NCI-H2029 treated with DMSO at 0.1 percent for 48 hours (cell line): ENCODE measurements around the gene IL23A.
"Not testable (repeated sequence)": the region's sequence is repeated elsewhere in the genome, so short reads cannot be mapped to it uniquely, and the experiment has no call there.

ENCODE experiments used
- DNase-seq: peaks from one replicate; lab custom pipeline; 2025; lab: John Stamatoyannopoulos, UW

The IL23A gene

DNA sequence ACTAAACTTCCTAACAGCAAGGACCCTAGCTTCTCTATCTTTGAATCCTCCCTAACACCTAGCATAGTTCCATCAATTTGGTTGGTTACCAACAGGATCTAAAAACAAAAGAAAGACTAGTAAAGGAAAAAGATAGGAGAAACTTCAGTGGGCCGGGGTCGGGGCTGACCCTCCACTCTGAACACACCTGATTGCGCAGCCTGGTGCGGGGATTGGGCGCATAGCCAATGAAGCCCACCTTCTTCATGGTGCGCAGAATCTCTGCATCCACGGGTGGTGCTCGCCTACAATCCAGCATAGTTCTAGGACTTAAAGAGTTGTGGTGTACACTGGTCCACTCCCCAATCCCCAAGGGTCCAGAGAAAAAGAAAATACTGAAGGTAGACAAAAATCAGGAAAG, 12.6 kb upstream of the IL23A start:
- no peak for DNase-seq

- DNase-seq, result no peak
These were observed 12.2 kb upstream of the IL23A start for GRCh38 chr12:56326533-56326932.

- no peak for DNase-seq
These were observed 7.7 kb upstream of the IL23A start for GRCh38 chr12:56330936-56331490.

- no peak for DNase-seq
These were observed 6.0 kb upstream of the IL23A start for GRCh38 chr12:56332512-56333196.

GRCh38 chr12:56333197-56333678, 5.4 kb upstream of the IL23A start:
- DNase-seq, result peak; percentile 37

- peak; percentile 91 for DNase-seq
These were observed 4.8 kb upstream of the IL23A start, which contains the start of gene PAN2 for GRCh38 chr12:56333679-56334489. TSS of gene PAN2 (minus strand) at chr12:56334000. CDS start at chr12:56333094, 906 bp downstream.

GRCh38 chr12:56334490-56334793, 4.2 kb upstream of the IL23A start:
- no peak for DNase-seq

GRCh38 chr12:56335527-56335926, 3.2 kb upstream of the IL23A start:
- DNase-seq, result not testable (repeated sequence)

DNA sequence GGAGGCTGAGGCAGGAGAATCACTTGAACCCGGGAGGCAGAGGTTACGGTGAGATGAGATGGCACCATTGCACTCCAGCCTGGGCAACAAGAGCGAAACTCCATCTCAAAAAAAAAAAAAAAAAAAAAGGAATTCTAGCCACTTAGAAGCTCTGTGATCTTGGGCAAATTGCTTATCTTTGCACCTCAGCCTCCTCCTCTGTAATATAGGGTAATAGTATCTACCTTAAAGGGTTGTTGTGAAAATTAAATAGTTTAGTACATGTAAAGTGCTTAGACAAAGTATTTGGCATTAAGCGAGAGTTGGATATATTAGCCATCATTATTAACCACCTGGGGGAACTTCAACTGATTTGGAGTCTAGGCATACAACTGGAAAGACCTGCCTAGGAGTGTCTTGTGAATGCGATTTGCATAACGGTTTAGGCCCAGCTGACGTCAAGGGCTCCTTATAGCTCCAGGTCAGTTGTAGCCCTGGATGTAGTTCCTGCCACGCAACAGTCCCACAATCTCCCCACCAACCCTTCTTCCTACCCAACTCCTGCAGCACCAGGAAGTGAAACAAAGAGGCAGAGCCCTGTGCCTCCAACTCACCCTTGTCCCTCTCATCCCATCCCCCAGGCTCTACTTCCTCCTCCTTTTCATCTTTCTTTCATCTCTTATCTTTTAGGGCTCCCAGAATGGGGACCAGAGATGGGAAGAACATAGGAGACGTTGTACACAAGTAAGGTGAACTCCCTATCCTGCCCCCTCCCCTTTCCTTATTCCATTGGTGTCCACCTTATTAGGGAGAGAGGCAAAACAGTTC, 2.1 kb upstream of the IL23A start:
- DNase-seq, result no peak

DNA sequence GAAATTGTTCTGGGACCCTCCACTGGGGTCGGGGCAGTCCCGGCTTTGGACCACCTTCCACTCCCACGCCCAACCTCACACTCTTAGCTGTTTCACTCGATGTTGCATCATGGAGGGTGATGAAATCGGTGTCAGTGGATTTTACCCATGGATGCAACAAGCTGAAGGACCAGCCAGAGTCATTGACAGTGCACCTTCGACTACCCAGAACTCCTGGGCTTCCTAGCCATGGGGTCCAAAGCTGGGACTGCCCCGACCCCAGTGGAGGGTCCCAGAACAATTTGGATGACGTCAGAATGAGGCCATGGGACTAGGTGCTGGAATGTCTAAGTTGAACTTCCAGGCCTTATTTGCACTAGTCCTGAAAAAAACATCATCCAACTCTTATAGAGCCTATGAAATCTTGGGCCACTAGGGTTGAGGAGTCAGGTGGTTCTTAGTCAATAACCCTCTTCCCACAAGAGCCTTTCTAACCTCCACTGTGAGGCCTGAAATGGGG, 882 bp upstream of the IL23A start:
- DNase-seq, result no peak

DNA sequence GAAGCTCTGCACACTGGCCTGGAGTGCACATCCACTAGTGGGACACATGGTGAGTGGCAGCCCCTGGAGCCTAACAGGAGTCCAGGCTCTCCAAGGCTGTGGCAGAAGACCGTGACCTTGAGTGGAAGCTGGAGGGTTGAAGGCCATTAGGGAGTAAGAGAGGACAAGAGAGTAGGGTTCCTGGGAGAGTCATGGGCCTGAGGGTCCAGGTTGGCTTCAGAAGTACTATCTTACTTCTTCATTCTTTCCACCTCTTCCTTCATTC, 406 bp downstream of the IL23A start:
- DNase-seq, result no peak

DNA sequence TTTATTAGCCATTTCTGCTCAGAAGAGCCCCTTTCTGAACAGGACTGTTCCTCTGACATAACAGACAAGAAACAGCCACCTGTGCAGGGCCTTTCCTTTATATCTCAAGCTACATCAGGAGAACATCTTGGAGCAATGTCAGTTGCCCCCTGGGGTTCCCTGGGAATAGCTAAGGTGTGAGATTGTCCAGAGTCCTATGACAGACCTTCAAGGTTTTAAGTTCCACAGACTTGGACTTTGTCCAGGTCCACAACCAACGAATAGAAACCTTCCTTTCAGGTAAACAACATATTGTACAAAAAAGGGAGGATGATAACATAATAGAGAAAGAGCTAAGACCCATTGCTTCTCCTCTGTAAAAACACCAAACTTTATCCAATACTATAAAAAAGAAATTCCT, 2.9 kb downstream of the IL23A start:
- no peak for DNase-seq

DNA sequence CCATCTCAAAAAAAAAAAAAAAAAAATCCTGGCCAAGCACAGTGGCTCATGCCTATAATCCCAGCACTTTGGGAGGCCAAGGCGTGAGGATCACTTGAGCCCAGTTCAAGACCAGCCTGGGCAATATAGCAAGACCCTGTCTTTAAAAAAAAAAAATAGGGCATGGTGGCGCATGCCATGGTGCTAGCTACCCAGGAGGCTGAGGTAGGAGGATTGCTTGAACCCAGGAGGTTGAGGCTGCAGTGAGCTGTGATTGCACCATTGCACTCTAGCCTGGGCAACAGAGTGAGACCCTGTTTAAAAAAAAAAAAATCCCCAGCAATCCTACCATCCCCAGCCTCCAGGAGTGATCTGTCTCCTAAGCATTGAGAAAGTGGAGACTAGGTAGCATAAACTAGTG, 3.6 kb downstream of the IL23A start:
- not testable (repeated sequence) for DNase-seq

GRCh38 chr12:56346675-56347074, 8.0 kb downstream of the IL23A start:
- no peak for DNase-seq

DNA sequence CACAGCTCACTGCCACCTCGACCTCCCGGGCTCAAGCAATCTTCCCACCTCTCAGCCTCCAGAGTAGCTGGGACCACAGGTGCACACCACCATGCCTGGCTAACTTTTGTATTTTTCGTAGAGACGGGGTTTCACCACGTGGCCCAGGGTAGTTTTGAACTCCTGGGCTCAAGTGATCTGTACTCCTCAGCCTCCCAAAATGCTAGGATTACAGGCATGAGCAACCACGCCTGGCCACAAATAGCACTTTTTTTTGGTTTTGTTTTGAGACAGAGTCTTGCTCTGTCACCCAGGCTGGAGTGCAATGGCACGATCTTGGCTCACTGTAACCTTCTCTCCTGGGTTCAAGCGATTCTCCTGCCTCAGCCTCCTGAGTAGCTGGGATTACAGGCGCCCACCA, 8.6 kb downstream of the IL23A start:
- not testable (repeated sequence) for DNase-seq

- DNase-seq, result no peak
These were observed 10.1 kb downstream of the IL23A start for GRCh38 chr12:56348776-56349175.

- DNase-seq, result no peak
These were observed 12.0 kb downstream of the IL23A start for GRCh38 chr12:56350662-56351061.

DNA sequence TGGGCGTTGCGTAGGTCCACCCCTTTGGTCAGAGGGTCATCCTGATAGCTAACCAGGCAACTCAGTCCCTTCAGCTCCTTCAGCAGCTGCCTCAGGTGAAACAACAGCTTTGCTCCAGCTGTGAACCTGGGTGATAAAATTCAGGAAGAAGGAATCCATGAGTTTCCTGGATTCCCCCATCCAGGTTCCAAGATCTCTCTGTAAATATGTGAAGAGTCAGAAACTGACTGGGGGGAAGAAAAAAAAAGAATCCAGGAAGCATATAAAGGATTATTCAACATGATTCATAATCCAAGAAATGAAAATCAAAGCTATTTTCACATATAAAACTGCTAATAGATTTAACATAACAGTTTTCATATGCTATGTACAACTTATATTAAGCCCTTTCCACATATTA, 12.6 kb downstream of the IL23A start:
- no peak for DNase-seq

GRCh38 chr12:56358836-56359532, 20.3 kb downstream of the IL23A start:
- no peak for DNase-seq

GRCh38 chr12:56359851-56360767, 21.4 kb downstream of the IL23A start, which contains the start of gene STAT2:
TSS of gene STAT2 (minus strand) at chr12:56360107. CDS start at chr12:56356571, 3,536 bp downstream.
- peak; percentile 94 for DNase-seq
